Measurements from ENCODE around the gene AKR1C8.
A peak's percentile ranks its signal among the peaks of the same experiment; 100 is the strongest.
"Not testable (repeated sequence)": the region's sequence is repeated elsewhere in the genome, so short reads cannot be mapped to it uniquely, and the experiment has no call there.

Gene AKR1C8

GRCh38 chr10:5147255-5147980 lies 37.5 kb downstream of the AKR1C8 start:
- Mint-ChIP-seq H3K9me3 (peaks cover 3% of the 10 kb centered on the region), H3K27ac (no peak overlapping the region), H3K36me3 (ENCODE audit: low read depth) (no peaks in the 10 kb centered on the region), H3K27me3 (no peaks in the 10 kb centered on the region), H3K4me1 (ENCODE audit: low read depth) (no peaks in the 10 kb centered on the region), H3K4me3 (no peak overlapping the region)

GRCh38 chr10:5146920-5147254 lies 38.1 kb downstream of the AKR1C8 start:
- Mint-ChIP-seq H3K4me3 (no peak overlapping the region), H3K4me1 (ENCODE audit: low read depth) (no peaks in the 10 kb centered on the region), H3K36me3 (ENCODE audit: low read depth) (no peaks in the 10 kb centered on the region), H3K9me3 (peaks cover 3% of the 10 kb centered on the region), H3K27me3 (no peaks in the 10 kb centered on the region), H3K27ac (no peak overlapping the region)

- Mint-ChIP-seq H3K4me3 (no peak overlapping the region), H3K27ac (peak overlapping the region; percentile 54), H3K27me3 (no peaks in the 10 kb centered on the region), H3K4me1 (ENCODE audit: low read depth) (no peaks in the 10 kb centered on the region), H3K36me3 (ENCODE audit: low read depth) (no peaks in the 10 kb centered on the region), H3K9me3 (peaks cover 6% of the 10 kb centered on the region)
These were observed 41.8 kb downstream of the AKR1C8 start for GRCh38 chr10:5143137-5143536.

- no peaks in the 10 kb centered on the region for H3K4me1 Mint-ChIP-seq (ENCODE audit: low read depth)
- H3K27ac Mint-ChIP-seq: no peak overlapping the region
- no peak overlapping the region for H3K4me3 Mint-ChIP-seq
- no peaks in the 10 kb centered on the region for H3K36me3 Mint-ChIP-seq (ENCODE audit: low read depth)
- H3K27me3 Mint-ChIP-seq: no peaks in the 10 kb centered on the region
- peaks cover 14% of the 10 kb centered on the region for H3K9me3 Mint-ChIP-seq
These were observed 42.8 kb downstream of the AKR1C8 start for GRCh38 chr10:5142199-5142598.

GRCh38 chr10:5137699-5138098 lies 47.3 kb downstream of the AKR1C8 start:
- not testable (repeated sequence) for H3K4me3 Mint-ChIP-seq; H3K36me3 Mint-ChIP-seq (ENCODE audit: low read depth); H3K27me3 Mint-ChIP-seq; H3K4me1 Mint-ChIP-seq (ENCODE audit: low read depth); H3K27ac Mint-ChIP-seq
- H3K9me3 Mint-ChIP-seq: peaks cover 24% of the 10 kb centered on the region

GRCh38 chr10:5136468-5137087 lies 48.4 kb downstream of the AKR1C8 start:
- no peaks in the 10 kb centered on the region for H3K27me3 Mint-ChIP-seq
- no peaks in the 10 kb centered on the region for H3K4me1 Mint-ChIP-seq (ENCODE audit: low read depth)
- no peaks in the 10 kb centered on the region for H3K36me3 Mint-ChIP-seq (ENCODE audit: low read depth)
- no peak overlapping the region for H3K4me3 Mint-ChIP-seq
- H3K9me3 Mint-ChIP-seq: peaks cover 24% of the 10 kb centered on the region
- no peak overlapping the region for H3K27ac Mint-ChIP-seq

- no peak overlapping the region for H3K27ac Mint-ChIP-seq
- no peaks in the 10 kb centered on the region for H3K4me1 Mint-ChIP-seq (ENCODE audit: low read depth)
- H3K4me3 Mint-ChIP-seq: no peak overlapping the region
- H3K36me3 Mint-ChIP-seq (ENCODE audit: low read depth): no peaks in the 10 kb centered on the region
- peaks cover 24% of the 10 kb centered on the region for H3K9me3 Mint-ChIP-seq
- H3K27me3 Mint-ChIP-seq: no peaks in the 10 kb centered on the region
These were observed 49.4 kb downstream of the AKR1C8 start for GRCh38 chr10:5135581-5135980.

GRCh38 chr10:5125315-5126044 lies 59.5 kb downstream of the AKR1C8 start:
- H3K27me3 Mint-ChIP-seq: peaks cover 7% of the 10 kb centered on the region
- H3K4me3 Mint-ChIP-seq: no peak overlapping the region
- H3K36me3 Mint-ChIP-seq (ENCODE audit: low read depth): no peaks in the 10 kb centered on the region
- H3K27ac Mint-ChIP-seq: no peak overlapping the region
- no peaks in the 10 kb centered on the region for H3K4me1 Mint-ChIP-seq (ENCODE audit: low read depth)
- H3K9me3 Mint-ChIP-seq: no peaks in the 10 kb centered on the region

- Mint-ChIP-seq H3K4me1 (ENCODE audit: low read depth) (no peaks in the 10 kb centered on the region), H3K36me3 (ENCODE audit: low read depth) (no peaks in the 10 kb centered on the region), H3K27ac (no peak overlapping the region), H3K9me3 (no peaks in the 10 kb centered on the region), H3K27me3 (peaks cover 7% of the 10 kb centered on the region), H3K4me3 (no peak overlapping the region)
These were observed 61.1 kb downstream of the AKR1C8 start for GRCh38 chr10:5123886-5124285.

GRCh38 chr10:5119997-5120396 lies 65.0 kb downstream of the AKR1C8 start:
- not testable (repeated sequence) for H3K27ac Mint-ChIP-seq; H3K4me1 Mint-ChIP-seq (ENCODE audit: low read depth); H3K36me3 Mint-ChIP-seq (ENCODE audit: low read depth); H3K27me3 Mint-ChIP-seq; H3K9me3 Mint-ChIP-seq; H3K4me3 Mint-ChIP-seq

- Mint-ChIP-seq H3K36me3 (ENCODE audit: low read depth) (no peaks in the 10 kb centered on the region), H3K9me3 (no peaks in the 10 kb centered on the region), H3K4me3 (no peak overlapping the region), H3K4me1 (ENCODE audit: low read depth) (no peaks in the 10 kb centered on the region), H3K27ac (no peak overlapping the region), H3K27me3 (peaks cover 3% of the 10 kb centered on the region)
These were observed 67.9 kb downstream of the AKR1C8 start for GRCh38 chr10:5117026-5117425.

GRCh38 chr10:5116621-5117020 lies 68.3 kb downstream of the AKR1C8 start:
- Mint-ChIP-seq H3K27ac (no peak overlapping the region), H3K4me1 (ENCODE audit: low read depth) (no peaks in the 10 kb centered on the region), H3K4me3 (no peak overlapping the region), H3K9me3 (no peaks in the 10 kb centered on the region), H3K36me3 (ENCODE audit: low read depth) (no peaks in the 10 kb centered on the region), H3K27me3 (peaks cover 3% of the 10 kb centered on the region)

GRCh38 chr10:5109861-5110260 lies 75.1 kb downstream of the AKR1C8 start:
- H3K27me3 Mint-ChIP-seq; H3K4me3 Mint-ChIP-seq; H3K9me3 Mint-ChIP-seq; H3K4me1 Mint-ChIP-seq (ENCODE audit: low read depth); H3K27ac Mint-ChIP-seq; H3K36me3 Mint-ChIP-seq (ENCODE audit: low read depth): not testable (repeated sequence)

GRCh38 chr10:5108658-5109416 lies 76.1 kb downstream of the AKR1C8 start:
- Mint-ChIP-seq H3K27me3 (no peaks in the 10 kb centered on the region), H3K4me1 (ENCODE audit: low read depth) (no peaks in the 10 kb centered on the region), H3K36me3 (ENCODE audit: low read depth) (no peaks in the 10 kb centered on the region), H3K4me3 (no peak overlapping the region), H3K27ac (no peak overlapping the region), H3K9me3 (no peaks in the 10 kb centered on the region)
